Measurements from ENCODE around the gene ADARB2. TPM values are rescaled to one million over a fixed set of nuclear protein-coding genes. Genes with fewer than 3 reads are reported as not detected.
A peak's percentile ranks its signal among the peaks of the same experiment; 100 is the strongest.

ADARB2 gene
- total and polyA plus RNA-seq, 3 donors from 2014 or later, result 8.5 to 13.0 (median 10.4) TPM

GRCh38 chr10:1301143-1301542 is 436.2 kb downstream of the ADARB2 start:
- Histone ChIP-seq H3K4me1 (peaks cover 7% of the 10 kb centered on the region), H3K9me3 (no peaks in the 10 kb centered on the region), H3K27me3 (no peaks in the 10 kb centered on the region), H3K36me3 (ENCODE audit: low read depth, missing control alignments) (no peaks in the 10 kb centered on the region), H3K27ac (no peak overlapping the region), H3K4me3 (no peak overlapping the region)
- no peak for DNase-seq
- TF ChIP-seq, protein P1, sequence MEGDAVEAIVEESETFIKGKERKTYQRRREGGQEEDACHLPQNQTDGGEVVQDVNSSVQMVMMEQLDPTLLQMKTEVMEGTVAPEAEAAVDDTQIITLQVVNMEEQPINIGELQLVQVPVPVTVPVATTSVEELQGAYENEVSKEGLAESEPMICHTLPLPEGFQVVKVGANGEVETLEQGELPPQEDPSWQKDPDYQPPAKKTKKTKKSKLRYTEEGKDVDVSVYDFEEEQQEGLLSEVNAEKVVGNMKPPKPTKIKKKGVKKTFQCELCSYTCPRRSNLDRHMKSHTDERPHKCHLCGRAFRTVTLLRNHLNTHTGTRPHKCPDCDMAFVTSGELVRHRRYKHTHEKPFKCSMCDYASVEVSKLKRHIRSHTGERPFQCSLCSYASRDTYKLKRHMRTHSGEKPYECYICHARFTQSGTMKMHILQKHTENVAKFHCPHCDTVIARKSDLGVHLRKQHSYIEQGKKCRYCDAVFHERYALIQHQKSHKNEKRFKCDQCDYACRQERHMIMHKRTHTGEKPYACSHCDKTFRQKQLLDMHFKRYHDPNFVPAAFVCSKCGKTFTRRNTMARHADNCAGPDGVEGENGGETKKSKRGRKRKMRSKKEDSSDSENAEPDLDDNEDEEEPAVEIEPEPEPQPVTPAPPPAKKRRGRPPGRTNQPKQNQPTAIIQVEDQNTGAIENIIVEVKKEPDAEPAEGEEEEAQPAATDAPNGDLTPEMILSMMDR (IDR thresholded peaks at IDR 0.05), result no peak
- TF ChIP-seq POLR2A (IDR thresholded peaks at IDR 0.05), result no peak
- WGBS, 2 donors, result 76 to 83% methylated on average over 5 of the region's 5 CpGs
- intact Hi-C loops (cut with DNase I; ENCODE audit: low total_unique reads), result no loop called here

DNA sequence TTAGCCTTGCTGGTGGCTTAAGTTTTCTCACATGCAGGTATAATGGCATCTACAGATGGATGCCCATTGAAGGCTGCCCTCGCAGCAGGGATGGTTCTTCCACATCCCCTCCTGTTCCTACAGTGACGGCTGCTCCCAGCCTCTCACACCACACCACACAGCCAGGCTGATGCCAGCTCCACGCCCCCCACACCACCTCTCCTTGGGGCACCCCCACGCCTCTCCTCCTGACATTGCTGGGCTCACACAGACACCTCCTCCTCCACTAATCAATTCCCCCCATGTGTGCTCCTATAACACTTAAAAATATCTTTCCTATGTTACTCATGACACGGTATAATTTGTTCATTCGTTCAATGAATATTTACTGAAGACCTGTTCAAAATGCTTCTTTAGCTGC is 437.1 kb downstream of the ADARB2 start:
- no peak for TF ChIP-seq POLR2A (IDR thresholded peaks at IDR 0.05)
- TF ChIP-seq, protein P1 (IDR thresholded peaks at IDR 0.05), result no peak
- Histone ChIP-seq H3K4me1 (peaks cover 7% of the 10 kb centered on the region), H3K27ac (no peak overlapping the region), H3K9me3 (no peaks in the 10 kb centered on the region), H3K36me3 (ENCODE audit: low read depth, missing control alignments) (no peaks in the 10 kb centered on the region), H3K4me3 (no peak overlapping the region), H3K27me3 (no peaks in the 10 kb centered on the region)
- intact Hi-C loops (cut with DNase I; ENCODE audit: low total_unique reads), result no loop called here
- DNase-seq, result peak; percentile 8
- 76 to 93% methylated on average over 6 of the region's 6 CpGs for WGBS, 2 donors

GRCh38 chr10:1299041-1299726 is 438.1 kb downstream of the ADARB2 start:
- WGBS, 2 donors, result 80 to 87% methylated on average over 9 to 12 of the region's 12 CpGs
- intact Hi-C loops (cut with DNase I; ENCODE audit: low total_unique reads), result no loop called here

GRCh38 chr10:1297566-1298301 is 439.6 kb downstream of the ADARB2 start:
- Histone ChIP-seq H3K27me3 (no peaks in the 10 kb centered on the region), H3K27ac (no peak overlapping the region), H3K9me3 (no peaks in the 10 kb centered on the region), H3K36me3 (ENCODE audit: low read depth, missing control alignments) (no peaks in the 10 kb centered on the region), H3K4me3 (no peak overlapping the region), H3K4me1 (peaks cover 7% of the 10 kb centered on the region)
- DNase-seq, result peak; percentile 13
- intact Hi-C loops (cut with DNase I; ENCODE audit: low total_unique reads), result no loop called here
- TF ChIP-seq POLR2A (IDR thresholded peaks at IDR 0.05), result no peak
- TF ChIP-seq, protein P1 (IDR thresholded peaks at IDR 0.05), result no peak
- 35 to 44% methylated on average over 4 to 14 of the region's 14 CpGs for WGBS, 2 donors

More at GRCh38 chr10:1299041-1299726, 438.1 kb downstream of the ADARB2 start:
- Histone ChIP-seq H3K36me3 (ENCODE audit: low read depth, missing control alignments) (no peaks in the 10 kb centered on the region), H3K4me3 (no peak overlapping the region), H3K4me1 (peaks cover 7% of the 10 kb centered on the region), H3K27ac (no peak overlapping the region), H3K27me3 (no peaks in the 10 kb centered on the region), H3K9me3 (no peaks in the 10 kb centered on the region)
- peak; percentile 9 for DNase-seq
- TF ChIP-seq, protein P1 (IDR thresholded peaks at IDR 0.05), result no peak
- TF ChIP-seq POLR2A (IDR thresholded peaks at IDR 0.05), result no peak

Measured in testis (tissue), 3 donors.